RWPE2 (cell line): ENCODE data around the gene DSN1.

Experiments
- ATAC-seq: fragments of 200-7000 bp; cut with Tn5 transposase; 3 replicates; pipeline ENCODE4 v1.9.1; 2021; ENCODE audit warnings: low read depth
- DNase-seq: peaks from one replicate; pipeline ENCODE4 v3.0.0-alpha.2; 2020; ENCODE audit warnings: low spot score
- H3K27ac ChIP-seq: fragments of 450-650 bp; 2 replicates; pipeline ENCODE4 v1.5.1; 2017; ENCODE audit warnings: mild to moderate bottlenecking; ENCODE audit not compliant: poor library complexity, severe bottlenecking
- H3K27me3 ChIP-seq: fragments of 250-450 bp; sonication (Bioruptor Pico); 2 replicates; pipeline ENCODE4 v1.5.1; 2021; ENCODE audit warnings: mild to moderate bottlenecking, moderate library complexity; ENCODE audit not compliant: insufficient read depth, poor library complexity, severe bottlenecking
- H3K36me3 ChIP-seq: fragments of 250-450 bp; sonication (Bioruptor Pico); 2 replicates; pipeline ENCODE4 v1.5.1; 2020; ENCODE audit warnings: low read depth, mild to moderate bottlenecking, moderate library complexity
- H3K4me1 ChIP-seq: fragments of 250-450 bp; sonication (Bioruptor Pico); 2 replicates; pipeline ENCODE4 v1.5.1; 2021; ENCODE audit warnings: mild to moderate bottlenecking, moderate library complexity; ENCODE audit not compliant: insufficient read depth, poor library complexity, severe bottlenecking
- H3K4me3 ChIP-seq: fragments of 250-450 bp; sonication (Bioruptor Pico); 2 replicates; pipeline ENCODE4 v1.5.1; 2021; ENCODE audit warnings: mild to moderate bottlenecking, moderate library complexity; ENCODE audit not compliant: severe bottlenecking
- H3K9me3 ChIP-seq: fragments of 250-450 bp; sonication (Bioruptor Pico); 2 replicates; pipeline ENCODE4 v1.5.1; 2021; ENCODE audit warnings: mild to moderate bottlenecking, moderate library complexity; ENCODE audit not compliant: severe bottlenecking
- CTCF ChIP-seq: fragments of 450-650 bp; IDR thresholded peaks from one replicate; pipeline ENCODE4 v1.5.1; 2017; ENCODE audit warnings: mild to moderate bottlenecking, moderate library complexity; ENCODE audit not compliant: poor library complexity, severe bottlenecking

DSN1 gene

GRCh38 chr20:36775826-36776225 is 2.3 kb upstream of the DSN1 start:
- DNase-seq = peak; percentile 38
- no peaks in the 10 kb centered on the region for H3K9me3 ChIP-seq

GRCh38 chr20:36775196-36775595 is 1.6 kb upstream of the DSN1 start:
- peak; percentile 42 for DNase-seq

More at GRCh38 chr20:36775826-36776225, 2.3 kb upstream of the DSN1 start:
- no peak for TF ChIP-seq CTCF
- Histone ChIP-seq H3K27me3 (no peaks in the 10 kb centered on the region), H3K27ac (no peak overlapping the region), H3K4me3 (no peak overlapping the region), H3K36me3 (peaks cover 15% of the 10 kb centered on the region), H3K4me1 (peaks cover 5% of the 10 kb centered on the region)
- ATAC-seq = no peak

GRCh38 chr20:36773107-36773596 is 411 bp downstream of the DSN1 start:
- ATAC-seq (peak; percentile 4), DNase-seq (no peak)
- Histone ChIP-seq H3K4me1 (peaks cover 5% of the 10 kb centered on the region), H3K36me3 (peaks cover 34% of the 10 kb centered on the region), H3K27me3 (no peaks in the 10 kb centered on the region), H3K9me3 (no peaks in the 10 kb centered on the region), H3K27ac (peak overlapping the region; percentile 59), H3K4me3 (peak overlapping the region; percentile 77)
- no peak for TF ChIP-seq CTCF

More at GRCh38 chr20:36775196-36775595, 1.6 kb upstream of the DSN1 start:
- no peak for TF ChIP-seq CTCF
- Histone ChIP-seq H3K27me3 (no peaks in the 10 kb centered on the region), H3K4me1 (peaks cover 5% of the 10 kb centered on the region), H3K9me3 (no peaks in the 10 kb centered on the region), H3K27ac (no peak overlapping the region), H3K4me3 (no peak overlapping the region), H3K36me3 (peaks cover 16% of the 10 kb centered on the region)
- no peak for ATAC-seq

- Histone ChIP-seq H3K4me1 (peaks cover 5% of the 10 kb centered on the region), H3K9me3 (no peaks in the 10 kb centered on the region), H3K27me3 (no peaks in the 10 kb centered on the region), H3K4me3 (no peak overlapping the region), H3K27ac (no peak overlapping the region), H3K36me3 (peaks cover 59% of the 10 kb centered on the region)
- TF ChIP-seq CTCF = no peak
- ATAC-seq (no peak), DNase-seq (peak; percentile 63)
Measured at GRCh38 chr20:36770680-36771079, 2.9 kb downstream of the DSN1 start.

- no peaks in the 10 kb centered on the region for H3K27me3 ChIP-seq
- H3K4me1 ChIP-seq = peaks cover 5% of the 10 kb centered on the region
- TF ChIP-seq CTCF = no peak
- no peaks in the 10 kb centered on the region for H3K9me3 ChIP-seq
- H3K27ac ChIP-seq = no peak overlapping the region
- DNase-seq = no peak
- peaks cover 74% of the 10 kb centered on the region for H3K36me3 ChIP-seq
- ATAC-seq = no peak
- no peak overlapping the region for H3K4me3 ChIP-seq
Measured at GRCh38 chr20:36768768-36769430, 4.7 kb downstream of the DSN1 start.
